ENCODE results near the gene SLCO1A2.

SLCO1A2 gene

DNA sequence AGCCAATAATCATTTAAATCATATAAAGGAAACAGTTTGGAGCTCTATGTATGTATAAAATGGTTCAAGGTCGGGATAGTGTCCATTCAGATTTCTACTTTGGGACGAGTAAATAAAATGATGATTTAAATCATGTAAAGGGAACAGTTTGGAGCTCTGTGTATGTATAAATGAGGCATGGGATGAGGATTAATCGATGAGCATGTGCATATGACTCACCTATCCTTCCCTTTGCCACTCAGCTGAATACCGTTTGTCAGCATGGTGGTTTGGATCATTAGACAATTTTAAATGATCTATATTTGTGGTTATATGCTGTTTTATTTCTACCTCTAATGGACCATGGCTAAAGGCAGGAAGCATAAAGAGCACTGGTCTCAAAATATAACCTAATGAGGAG lies 7.1 kb upstream of the SLCO1A2 start:
- Histone ChIP-seq H3K79me2 (ENCODE audit: insufficient read depth, low read length) (no peaks in the 10 kb centered on the region), H3K9me2 (replicated peaks; ENCODE audit: low read depth, low read length) (no peaks in the 10 kb centered on the region), H3K4me2 (ENCODE audit: low read depth, low read length, poor library complexity, severe bottlenecking) (no peak overlapping the region), H2AFZ (ENCODE audit: low read length) (no peak overlapping the region), H4K20me1 (ENCODE audit: insufficient read depth, low read length, poor library complexity, severe bottlenecking) (no peaks in the 10 kb centered on the region), H3K4me3 (ENCODE audit: low read length, poor library complexity, severe bottlenecking) (no peak overlapping the region), H3K9ac (ENCODE audit: low read depth, low read length, poor library complexity, severe bottlenecking) (no peak overlapping the region), H3K4me1 (ENCODE audit: insufficient read depth, low read length, poor library complexity, severe bottlenecking) (no peaks in the 10 kb centered on the region), H3K36me3 (ENCODE audit: insufficient read depth, low read length) (no peaks in the 10 kb centered on the region), H3K9me3 (ENCODE audit: insufficient read depth, low read depth, low read length) (no peaks in the 10 kb centered on the region), H3K27me3 (ENCODE audit: insufficient read depth, low read length, poor library complexity, severe bottlenecking) (no peaks in the 10 kb centered on the region), H3F3A (ENCODE audit: low read depth) (no peaks in the 10 kb centered on the region)
- TF ChIP-seq CTCF (conservative IDR thresholded peaks at IDR 0.05; ENCODE audit: low read length) (no peak), EZH2phosphoT487 (IDR thresholded peaks at IDR 0.05; ENCODE audit: borderline replicate concordance) (no peak)

DNA sequence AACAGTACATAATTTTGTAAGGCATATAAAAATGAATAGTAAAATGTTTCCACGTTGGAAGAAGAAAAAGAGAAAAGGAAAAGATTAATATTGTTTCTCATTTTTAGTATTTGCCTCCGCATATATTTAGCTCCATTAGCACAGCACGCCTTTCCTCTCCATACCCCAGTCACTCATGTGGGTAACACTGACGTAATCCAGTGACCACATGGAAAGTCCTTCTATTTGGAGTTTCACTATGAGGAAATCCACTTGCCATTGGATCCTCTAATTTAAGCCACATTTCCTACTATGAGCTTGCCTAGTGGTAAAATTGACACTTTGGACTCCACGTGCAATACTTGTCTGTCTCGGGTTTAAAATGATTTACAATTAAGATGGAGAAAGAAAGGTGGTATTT lies 5.7 kb upstream of the SLCO1A2 start:
- Histone ChIP-seq H3K4me2 (ENCODE audit: low read depth, low read length, poor library complexity, severe bottlenecking) (no peak overlapping the region), H3K9me3 (ENCODE audit: insufficient read depth, low read depth, low read length) (no peaks in the 10 kb centered on the region), H3K4me1 (ENCODE audit: insufficient read depth, low read length, poor library complexity, severe bottlenecking) (no peaks in the 10 kb centered on the region), H4K20me1 (ENCODE audit: insufficient read depth, low read length, poor library complexity, severe bottlenecking) (no peaks in the 10 kb centered on the region), H3K27me3 (ENCODE audit: insufficient read depth, low read length, poor library complexity, severe bottlenecking) (no peaks in the 10 kb centered on the region), H3F3A (ENCODE audit: low read depth) (no peaks in the 10 kb centered on the region), H3K79me2 (ENCODE audit: insufficient read depth, low read length) (no peaks in the 10 kb centered on the region), H3K36me3 (ENCODE audit: insufficient read depth, low read length) (no peaks in the 10 kb centered on the region), H2AFZ (ENCODE audit: low read length) (no peak overlapping the region), H3K9me2 (replicated peaks; ENCODE audit: low read depth, low read length) (no peaks in the 10 kb centered on the region), H3K9ac (ENCODE audit: low read depth, low read length, poor library complexity, severe bottlenecking) (no peak overlapping the region), H3K4me3 (ENCODE audit: low read length, poor library complexity, severe bottlenecking) (no peak overlapping the region)
- no peak for TF ChIP-seq CTCF (conservative IDR thresholded peaks at IDR 0.05; ENCODE audit: low read length)
- no peak for TF ChIP-seq EZH2phosphoT487 (IDR thresholded peaks at IDR 0.05; ENCODE audit: borderline replicate concordance)

GRCh38 chr12:21339921-21340320 lies 5.2 kb upstream of the SLCO1A2 start:
- Histone ChIP-seq H3K36me3 (ENCODE audit: insufficient read depth, low read length) (no peaks in the 10 kb centered on the region), H3K4me3 (ENCODE audit: low read length, poor library complexity, severe bottlenecking) (no peak overlapping the region), H3K27me3 (ENCODE audit: insufficient read depth, low read length, poor library complexity, severe bottlenecking) (no peaks in the 10 kb centered on the region), H3K4me1 (ENCODE audit: insufficient read depth, low read length, poor library complexity, severe bottlenecking) (no peaks in the 10 kb centered on the region), H4K20me1 (ENCODE audit: insufficient read depth, low read length, poor library complexity, severe bottlenecking) (no peaks in the 10 kb centered on the region), H2AFZ (ENCODE audit: low read length) (no peak overlapping the region), H3K79me2 (ENCODE audit: insufficient read depth, low read length) (no peaks in the 10 kb centered on the region), H3K9me3 (ENCODE audit: insufficient read depth, low read depth, low read length) (no peaks in the 10 kb centered on the region), H3K9ac (ENCODE audit: low read depth, low read length, poor library complexity, severe bottlenecking) (no peak overlapping the region), H3K9me2 (replicated peaks; ENCODE audit: low read depth, low read length) (no peaks in the 10 kb centered on the region), H3K4me2 (ENCODE audit: low read depth, low read length, poor library complexity, severe bottlenecking) (no peak overlapping the region), H3F3A (ENCODE audit: low read depth) (no peaks in the 10 kb centered on the region)
- TF ChIP-seq CTCF (conservative IDR thresholded peaks at IDR 0.05; ENCODE audit: low read length) (no peak), EZH2phosphoT487 (IDR thresholded peaks at IDR 0.05; ENCODE audit: borderline replicate concordance) (no peak)

Data from Loucy (cell line).